Caco-2 (cell line): ENCODE data around the gene FAM83E. TPM values are rescaled to one million over a fixed set of nuclear protein-coding genes. Genes with fewer than 3 reads are reported as not detected.

Source experiments
- BruUV-seq: library from RNA; stranded (reverse); fragments of 400-500 nt; replicated peaks from 2 replicates; lab custom pipeline; 2021; lab: Mats Ljungman, UMichigan
- CTCF ChIA-PET: fragments of 300-600 bp; sonication (Branson Sonifier 250); formaldehyde crosslinking; loops from one replicate; lab custom pipeline; 2022; ENCODE audit warnings: antibody characterized with exemption; lab: Charles Lee
- POLR2A ChIA-PET: fragments of 300-600 bp; sonication (Branson Sonifier 250); formaldehyde crosslinking; loops from one replicate; lab custom pipeline; 2022; ENCODE audit warnings: antibody characterized with exemption; lab: Charles Lee
- DNase-seq, 2 experiments: peaks; one replicate each; pipeline versions ENCODE4 v3.0.0 to v3.0.0-alpha.2; 2020 to 2022
- H3K27me3 ChIP-seq: replicated peaks from 2 replicates; pipeline ENCODE4 v1.6.0; 2011; ENCODE audit warnings: low read length; ENCODE audit not compliant: control insufficient read depth, insufficient read depth
- H3K36me3 ChIP-seq: 2 replicates; pipeline ENCODE4 v1.5.1; 2011; ENCODE audit warnings: low read length; ENCODE audit not compliant: control insufficient read depth, insufficient read depth
- H3K4me1 ChIP-seq: fragments of 250-450 bp; sonication (Bioruptor Pico); 2 replicates; pipeline ENCODE4 v1.5.1; 2020; ENCODE audit warnings: mild to moderate bottlenecking
- H3K4me3 ChIP-seq: 2 replicates; pipeline ENCODE4 v1.5.1; 2011; ENCODE audit warnings: low read depth, mild to moderate bottlenecking, control low read depth, low read length
- H3K9me3 ChIP-seq: fragments of 250-450 bp; sonication (Bioruptor Pico); 2 replicates; pipeline ENCODE4 v1.5.1; 2020; ENCODE audit warnings: mild to moderate bottlenecking, moderate library complexity
- H3K27ac Mint-ChIP-seq: one replicate; pipeline ENCODE4 v1.8.0; 2022; ENCODE audit warnings: mixed read lengths; ENCODE audit not compliant: unreplicated experiment
- H3K27me3 Mint-ChIP-seq: one replicate; pipeline ENCODE4 v1.8.0; 2022; ENCODE audit warnings: mixed read lengths; ENCODE audit not compliant: insufficient read depth, unreplicated experiment
- H3K36me3 Mint-ChIP-seq: one replicate; pipeline ENCODE4 v1.8.0; 2022; ENCODE audit warnings: mild to moderate bottlenecking, mixed read lengths; ENCODE audit not compliant: insufficient read depth, unreplicated experiment
- H3K4me1 Mint-ChIP-seq: one replicate; pipeline ENCODE4 v1.8.0; 2022; ENCODE audit warnings: low read depth, mixed read lengths; ENCODE audit not compliant: unreplicated experiment
- H3K4me3 Mint-ChIP-seq: one replicate; pipeline ENCODE4 v1.8.0; 2022; ENCODE audit warnings: mild to moderate bottlenecking, moderate library complexity, mixed read lengths; ENCODE audit not compliant: unreplicated experiment
- H3K9me3 Mint-ChIP-seq: one replicate; pipeline ENCODE4 v1.8.0; 2022; ENCODE audit warnings: mixed read lengths; ENCODE audit not compliant: unreplicated experiment
- intact Hi-C: fragments of 100-400 bp; cut with micrococcal nuclease; formaldehyde crosslinking; loops from one replicate; pipeline ENCODE4 v1.10.0; 2022; ENCODE audit not compliant: unreplicated experiment
- total RNA-seq: library from RNA; stranded (reverse); gene quantifications from 2 replicates; pipeline ENCODE4 v1.2.3, GENCODE V29; 2022
- TF ChIP-seq, protein P1 (sequence below), 2 experiments: fragments of 200-600 bp in 1 of 2; IDR thresholded peaks; 1 replicate in 1 of 2; 2 replicates in 1 of 2; pipeline versions ENCODE4 v1.5.1 to v1.8.0; 2011 to 2022; ENCODE audit warnings: antibody characterized with exemption in 1 of 2, control low read depth in 1 of 2, inconsistent platforms in 1 of 2, low read depth in 1 of 2, low read length in 1 of 2, mild to moderate bottlenecking in 1 of 2, moderate library complexity in 1 of 2; ENCODE audit not compliant: insufficient read depth in 1 of 2, severe bottlenecking in 1 of 2, unreplicated experiment in 1 of 2

The FAM83E gene
- total RNA-seq, 1 experiment from 2014 or later: 6.8 TPM

DNA sequence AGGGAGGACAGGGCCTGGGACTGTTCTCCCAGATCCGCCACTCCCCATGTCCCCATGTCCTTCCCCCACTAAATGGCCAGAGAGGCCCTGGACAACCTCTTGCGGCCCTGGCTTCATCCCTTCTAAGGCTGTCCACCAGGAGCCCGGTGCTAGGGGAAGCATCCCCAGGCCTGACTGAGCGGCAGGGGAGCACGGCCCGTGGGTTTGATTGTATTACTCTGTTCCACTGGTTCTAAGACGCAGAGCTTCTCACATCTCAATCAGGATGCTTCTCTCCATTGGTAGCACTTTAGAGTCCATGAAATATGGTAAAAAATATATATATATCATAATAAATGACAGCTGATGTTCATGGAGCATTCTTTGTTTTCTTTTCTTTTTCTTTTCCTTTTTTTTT is 7.5 kb downstream of the FAM83E start:
- Histone ChIP-seq H3K4me1 (peaks cover under 1% of the 10 kb centered on the region; the same call in 1 of the 2 replicates), H3K9me3 (no peaks in the 10 kb centered on the region), H3K27me3 (no peaks in the 10 kb centered on the region), H3K36me3 (no peaks in the 10 kb centered on the region), H3K4me3 (no peak overlapping the region)
- no peak overlapping the region for H3K4me3 Mint-ChIP-seq
- H3K4me1 Mint-ChIP-seq: peaks cover 5% of the 10 kb centered on the region
- BruUV-seq: no TSS peak
- H3K27ac Mint-ChIP-seq: peak overlapping the region; percentile 24
- intact Hi-C loops: no loop called here
- no peaks in the 10 kb centered on the region for H3K27me3 Mint-ChIP-seq
- peaks cover 30% of the 10 kb centered on the region for H3K36me3 Mint-ChIP-seq
- TF ChIP-seq, protein P1, sequence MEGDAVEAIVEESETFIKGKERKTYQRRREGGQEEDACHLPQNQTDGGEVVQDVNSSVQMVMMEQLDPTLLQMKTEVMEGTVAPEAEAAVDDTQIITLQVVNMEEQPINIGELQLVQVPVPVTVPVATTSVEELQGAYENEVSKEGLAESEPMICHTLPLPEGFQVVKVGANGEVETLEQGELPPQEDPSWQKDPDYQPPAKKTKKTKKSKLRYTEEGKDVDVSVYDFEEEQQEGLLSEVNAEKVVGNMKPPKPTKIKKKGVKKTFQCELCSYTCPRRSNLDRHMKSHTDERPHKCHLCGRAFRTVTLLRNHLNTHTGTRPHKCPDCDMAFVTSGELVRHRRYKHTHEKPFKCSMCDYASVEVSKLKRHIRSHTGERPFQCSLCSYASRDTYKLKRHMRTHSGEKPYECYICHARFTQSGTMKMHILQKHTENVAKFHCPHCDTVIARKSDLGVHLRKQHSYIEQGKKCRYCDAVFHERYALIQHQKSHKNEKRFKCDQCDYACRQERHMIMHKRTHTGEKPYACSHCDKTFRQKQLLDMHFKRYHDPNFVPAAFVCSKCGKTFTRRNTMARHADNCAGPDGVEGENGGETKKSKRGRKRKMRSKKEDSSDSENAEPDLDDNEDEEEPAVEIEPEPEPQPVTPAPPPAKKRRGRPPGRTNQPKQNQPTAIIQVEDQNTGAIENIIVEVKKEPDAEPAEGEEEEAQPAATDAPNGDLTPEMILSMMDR (IDR thresholded peaks at IDR 0.05; ENCODE audit: insufficient read depth in 1 of 2, low read depth in 1 of 2, low read length in 1 of 2, severe bottlenecking in 1 of 2, unreplicated experiment in 1 of 2): no peak
- no peaks in the 10 kb centered on the region for H3K9me3 Mint-ChIP-seq
- no peak for DNase-seq
- ChIA-PET CTCF (interaction anchor here (1.2 kb wide), 1 partner anchor 105 kb away, joined by 5 read pairs; no protein-coding TSS in a partner anchor), POLR2A (no interaction called here)

DNA sequence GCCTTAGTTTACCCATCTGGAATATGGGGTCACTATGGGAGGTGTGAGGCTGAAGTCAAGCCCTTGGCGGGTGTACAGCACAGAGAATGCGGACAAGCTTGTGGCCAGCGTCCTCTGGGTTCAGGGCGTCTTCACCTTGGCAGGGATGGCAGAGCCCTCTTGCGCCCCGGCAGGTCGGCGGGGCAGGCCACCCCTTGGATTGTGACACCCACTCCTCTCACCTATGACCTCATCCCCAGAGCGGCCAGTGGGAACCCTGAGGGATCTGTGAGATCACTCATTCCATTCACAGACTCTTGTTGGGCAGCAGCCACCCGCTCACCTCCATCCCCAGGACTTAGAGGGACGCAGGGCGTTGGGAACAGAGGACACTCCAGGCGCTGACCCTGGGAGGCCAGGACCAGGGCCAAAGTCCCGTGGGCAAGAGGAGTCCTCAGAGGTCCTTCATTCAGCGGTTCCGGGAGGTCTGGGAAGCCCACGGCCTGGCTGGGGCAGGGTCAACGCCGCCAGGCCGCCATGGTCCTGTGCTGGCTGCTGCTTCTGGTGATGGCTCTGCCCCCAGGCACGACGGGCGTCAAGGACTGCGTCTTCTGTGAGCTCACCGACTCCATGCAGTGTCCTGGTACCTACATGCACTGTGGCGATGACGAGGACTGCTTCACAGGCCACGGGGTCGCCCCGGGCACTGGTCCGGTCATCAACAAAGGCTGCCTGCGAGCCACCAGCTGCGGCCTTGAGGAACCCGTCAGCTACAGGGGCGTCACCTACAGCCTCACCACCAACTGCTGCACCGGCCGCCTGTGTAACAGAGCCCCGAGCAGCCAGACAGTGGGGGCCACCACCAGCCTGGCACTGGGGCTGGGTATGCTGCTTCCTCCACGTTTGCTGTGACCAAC is 8.2 kb downstream of the FAM83E start, which contains the start of gene SPACA4:
SPACA4 (plus strand) TSS at position 280 of the 896 bp plus-strand sequence; CDS start at position 517, 237 bp downstream.
- no peaks in the 10 kb centered on the region for H3K27me3 Mint-ChIP-seq
- Histone ChIP-seq H3K9me3 (no peaks in the 10 kb centered on the region), H3K4me1 (peaks cover 7% of the 10 kb centered on the region), H3K36me3 (no peaks in the 10 kb centered on the region), H3K4me3 (no peak within 1 kb of the TSS), H3K27me3 (no peaks in the 10 kb centered on the region)
- no peak for DNase-seq
- H3K36me3 Mint-ChIP-seq: peaks cover 25% of the 10 kb centered on the region
- TF ChIP-seq, protein P1 (IDR thresholded peaks at IDR 0.05; ENCODE audit: insufficient read depth in 1 of 2, low read depth in 1 of 2, low read length in 1 of 2, severe bottlenecking in 1 of 2, unreplicated experiment in 1 of 2): no peak
- H3K9me3 Mint-ChIP-seq: no peaks in the 10 kb centered on the region
- peak within 1 kb of the TSS; percentile 24 for H3K27ac Mint-ChIP-seq
- ChIA-PET POLR2A (no interaction called here), CTCF (interaction anchor here (0.6 to 1.3 kb wide), 4 partner anchors 18 to 792 kb away, joined by 3 to 9 read pairs (median 4); no protein-coding TSS in a partner anchor)
- BruUV-seq: no TSS peak
- peaks cover 12% of the 10 kb centered on the region for H3K4me1 Mint-ChIP-seq
- H3K4me3 Mint-ChIP-seq: no peak within 1 kb of the TSS
- intact Hi-C loops: no loop called here

DNA sequence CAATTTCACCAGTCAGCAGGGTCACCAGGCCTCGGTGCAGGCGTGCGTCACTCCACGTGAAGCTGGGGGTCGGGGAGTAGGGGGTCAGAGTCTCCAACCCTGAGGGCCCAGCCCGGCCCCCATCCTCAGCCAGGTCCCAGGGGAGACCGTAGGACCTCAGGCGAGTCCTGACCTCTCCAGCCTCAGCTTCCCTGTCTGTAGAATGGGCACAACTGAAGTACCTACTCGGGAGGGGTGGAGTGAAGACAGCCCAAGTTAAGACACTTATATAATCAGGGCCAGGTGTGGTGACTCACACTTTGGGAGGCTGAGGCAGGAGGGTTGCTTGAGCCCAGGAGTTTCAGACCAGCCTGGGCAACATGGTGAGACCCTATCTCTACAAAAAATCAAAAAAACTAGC is 11.0 kb downstream of the FAM83E start:
- no TSS peak for BruUV-seq
- H3K4me1 Mint-ChIP-seq: peaks cover 11% of the 10 kb centered on the region
- H3K4me3 Mint-ChIP-seq: no peak overlapping the region
- intact Hi-C loops: no loop called here
- Histone ChIP-seq H3K9me3 (no peaks in the 10 kb centered on the region), H3K4me1 (peaks cover 7% of the 10 kb centered on the region), H3K36me3 (no peaks in the 10 kb centered on the region), H3K4me3 (no peak overlapping the region), H3K27me3 (no peaks in the 10 kb centered on the region)
- H3K9me3 Mint-ChIP-seq: no peaks in the 10 kb centered on the region
- ChIA-PET CTCF (no interaction called here), POLR2A (no interaction called here)
- TF ChIP-seq, protein P1 (IDR thresholded peaks at IDR 0.05; ENCODE audit: insufficient read depth in 1 of 2, low read depth in 1 of 2, low read length in 1 of 2, severe bottlenecking in 1 of 2, unreplicated experiment in 1 of 2): no peak
- no peak for DNase-seq
- H3K27ac Mint-ChIP-seq: no peak overlapping the region
- H3K36me3 Mint-ChIP-seq: peaks cover 7% of the 10 kb centered on the region
- no peaks in the 10 kb centered on the region for H3K27me3 Mint-ChIP-seq
